GM21423 (cell line): ENCODE measurements around the gene C19orf18.
"Not testable (repeated sequence)": the region's sequence is repeated elsewhere in the genome, so short reads cannot be mapped to it uniquely, and the experiment has no call there.

Experiments used
- ATAC-seq: cut with Tn5 transposase; IDR thresholded peaks from one replicate; pipeline ENCODE4 v1.9.1; 2021; ENCODE audit warnings: mild to moderate bottlenecking, moderate library complexity; ENCODE audit not compliant: unreplicated experiment

Gene C19orf18

GRCh38 chr19:57974434-57974833 lies at the start of gene C19orf18:
Gene C19orf18 (minus strand): TSS chr19:57974534. CDS start chr19:57974432, 102 bp downstream.
- no peak for ATAC-seq

- ATAC-seq: no peak
Measured at GRCh38 chr19:58022283-58022660, 47.9 kb upstream of the C19orf18 start.

- no peak for ATAC-seq
Measured at GRCh38 chr19:58021541-58022282, 47.4 kb upstream of the C19orf18 start.

- ATAC-seq: no peak
Measured at GRCh38 chr19:58020129-58020528, 45.8 kb upstream of the C19orf18 start.

GRCh38 chr19:58014141-58014540 lies 39.8 kb upstream of the C19orf18 start:
- ATAC-seq: no peak

- no peak for ATAC-seq
Measured at GRCh38 chr19:58010507-58010906, 36.2 kb upstream of the C19orf18 start.

GRCh38 chr19:58009666-58010301 lies 35.5 kb upstream of the C19orf18 start:
- ATAC-seq: peak; percentile 71

- ATAC-seq: no peak
Measured at GRCh38 chr19:58009301-58009665, 34.9 kb upstream of the C19orf18 start.

- ATAC-seq: not testable (repeated sequence)
Measured at GRCh38 chr19:58008877-58009276, 34.5 kb upstream of the C19orf18 start.

- ATAC-seq: no peak
Measured at GRCh38 chr19:58007285-58007684, 33.0 kb upstream of the C19orf18 start.

- ATAC-seq: no peak
Measured at GRCh38 chr19:58003174-58003828, 29.0 kb upstream of the C19orf18 start.

- peak; percentile 91 for ATAC-seq
Measured at GRCh38 chr19:58002384-58003173, 28.2 kb upstream of the C19orf18 start, which contains the start of gene ZNF606. Gene ZNF606 (minus strand): TSS chr19:58002820. CDS start chr19:58001319, 1,501 bp downstream.

- ATAC-seq: peak; percentile 10
Measured at GRCh38 chr19:58001895-58002369, 27.6 kb upstream of the C19orf18 start.

GRCh38 chr19:58000677-58001076 lies 26.3 kb upstream of the C19orf18 start:
- no peak for ATAC-seq

- no peak for ATAC-seq
Measured at GRCh38 chr19:57992841-57993240, 18.5 kb upstream of the C19orf18 start.

- no peak for ATAC-seq
Measured at GRCh38 chr19:57978586-57979289, 4.4 kb upstream of the C19orf18 start.

GRCh38 chr19:57964761-57965160 lies 9.6 kb downstream of the C19orf18 start:
- ATAC-seq: no peak

GRCh38 chr19:57961785-57962184 lies 12.5 kb downstream of the C19orf18 start:
- no peak for ATAC-seq

- no peak for ATAC-seq
Measured at GRCh38 chr19:57954996-57955395, 19.3 kb downstream of the C19orf18 start.

- no peak for ATAC-seq
Measured at GRCh38 chr19:57949702-57950101, 24.6 kb downstream of the C19orf18 start.
